ENCODE data around the gene LPIN1.
"Not testable (repeated sequence)": the region's sequence is repeated elsewhere in the genome, so short reads cannot be mapped to it uniquely, and the experiment has no call there.

LPIN1 gene

DNA sequence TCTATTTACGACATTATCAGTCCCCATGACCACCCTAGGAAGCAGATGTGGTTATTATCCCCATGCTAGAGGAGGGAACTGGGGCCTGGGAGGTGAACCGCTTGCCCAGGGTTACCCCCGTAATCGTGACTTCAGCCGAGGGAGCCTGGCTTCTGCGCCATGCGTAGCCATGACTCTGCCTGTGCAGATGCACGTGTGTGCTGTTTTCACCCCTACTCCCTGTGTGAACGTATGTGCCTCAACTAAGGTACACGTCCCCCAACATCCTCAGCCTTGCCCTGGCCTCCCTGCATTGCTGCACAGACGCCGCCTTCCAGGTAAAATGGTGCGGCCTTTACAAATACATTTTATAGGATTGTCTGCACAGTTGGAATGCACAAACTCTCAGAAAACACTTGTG, 40.2 kb downstream of the LPIN1 start:
- DNase-seq: no peak

DNA sequence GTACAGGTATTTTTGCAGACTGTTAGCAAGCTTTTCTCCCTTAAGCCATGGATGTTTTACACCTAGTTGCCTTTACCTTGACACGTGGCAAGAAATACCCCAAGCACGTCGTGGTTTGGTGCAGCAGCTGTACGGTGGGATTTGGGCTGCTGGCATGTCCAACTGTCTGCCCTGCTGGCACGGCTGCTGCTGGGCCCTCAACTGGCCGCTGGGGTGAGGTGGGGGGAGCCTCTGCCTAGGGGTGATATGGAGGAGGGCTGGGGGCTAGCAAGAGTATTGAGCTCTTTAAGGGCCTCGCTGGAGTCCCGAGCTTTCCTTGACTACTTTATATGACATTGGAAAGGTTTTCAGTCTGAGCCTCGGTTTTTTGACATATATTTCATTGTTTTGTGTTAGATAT, 41.6 kb downstream of the LPIN1 start:
- DNase-seq: no peak

DNA sequence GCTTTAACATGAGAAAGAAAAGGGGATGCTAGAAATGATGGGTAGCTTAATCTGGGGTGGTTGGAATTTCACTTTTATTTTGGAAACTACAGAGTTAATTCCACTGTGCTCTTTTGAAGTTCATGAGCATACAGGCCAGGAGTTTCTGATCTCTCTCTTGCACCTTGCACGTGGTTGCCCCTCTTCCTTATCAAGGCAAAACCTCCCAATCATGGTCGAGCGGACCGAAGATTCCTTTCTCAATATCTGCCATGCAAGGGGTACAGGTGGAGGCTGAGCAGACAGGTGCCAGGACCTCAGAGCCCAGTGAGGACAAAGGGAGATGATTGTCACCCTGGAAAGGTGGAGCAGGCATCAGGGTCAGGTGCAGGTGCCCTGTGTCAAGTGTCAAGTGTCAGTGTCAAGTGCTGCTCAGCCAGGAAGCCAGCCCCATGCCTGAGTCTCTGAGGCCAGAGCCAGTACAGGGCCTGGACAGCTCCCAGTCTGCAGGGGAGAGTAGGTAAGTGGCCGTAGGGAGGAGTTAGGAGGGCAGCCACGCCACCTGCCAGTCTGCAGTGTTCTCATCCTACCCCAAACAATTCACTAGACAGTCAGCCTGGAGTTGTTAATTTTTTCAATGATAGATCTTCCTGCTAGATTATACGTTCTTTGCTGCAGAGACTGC, 42.2 kb downstream of the LPIN1 start:
- DNase-seq: no peak

DNA sequence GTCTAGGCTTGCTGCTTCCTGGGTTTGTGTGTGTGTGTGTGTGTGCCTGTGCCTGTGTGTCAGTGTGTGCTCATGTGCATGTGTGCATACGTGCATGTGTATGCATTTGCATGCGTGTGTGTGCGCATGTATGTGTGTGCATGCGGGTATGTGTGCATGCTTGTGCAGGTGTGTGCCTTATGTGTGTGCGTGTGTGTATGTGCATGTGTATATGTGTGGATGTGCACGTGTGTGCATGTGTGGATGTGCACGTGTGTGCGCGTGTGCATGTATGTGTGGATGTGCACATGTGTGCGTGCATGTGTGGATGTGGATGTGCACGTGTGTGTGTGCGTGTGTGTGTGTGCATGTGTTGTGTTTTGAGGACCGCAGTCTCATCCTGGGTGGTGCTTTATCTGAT, 42.8 kb downstream of the LPIN1 start:
- DNase-seq: no peak

DNA sequence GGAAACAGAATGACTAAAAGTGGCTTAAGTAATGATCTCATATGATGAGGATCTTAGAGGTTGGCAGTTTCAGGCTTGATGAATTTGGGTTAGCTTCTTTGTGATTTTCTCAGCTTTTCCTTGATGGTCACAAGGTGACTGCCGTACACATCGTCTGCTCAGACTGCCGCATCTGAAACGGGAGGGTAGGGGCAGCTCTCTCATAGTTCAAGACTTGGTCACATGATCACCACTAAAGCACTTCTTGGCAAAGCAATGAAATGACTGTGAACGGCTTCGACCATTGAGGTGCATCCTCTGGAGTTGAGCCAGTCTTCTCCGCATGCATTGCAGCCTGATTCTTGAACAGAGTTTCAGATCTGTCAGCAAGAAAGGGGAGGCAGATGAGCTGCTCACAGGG, 43.8 kb downstream of the LPIN1 start:
- no peak for DNase-seq

DNA sequence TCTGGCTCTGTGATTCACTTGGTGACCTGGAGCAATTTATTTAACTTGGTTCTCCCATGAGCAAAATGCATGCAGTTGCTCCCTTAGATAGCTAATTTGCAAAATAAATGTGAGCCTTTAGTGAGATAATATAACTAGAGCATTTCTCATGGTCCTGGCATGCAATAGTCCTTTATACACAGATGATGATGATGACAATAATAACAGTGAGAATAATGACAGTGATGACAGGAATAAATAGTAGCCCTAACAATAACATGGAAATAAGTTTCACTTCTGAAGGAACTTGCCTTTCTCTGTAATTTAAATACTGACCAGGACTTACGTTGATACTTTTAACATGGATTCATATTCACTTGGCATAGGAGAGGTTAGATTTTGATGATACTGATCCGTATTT, 49.2 kb downstream of the LPIN1 start:
- no peak for DNase-seq

DNA sequence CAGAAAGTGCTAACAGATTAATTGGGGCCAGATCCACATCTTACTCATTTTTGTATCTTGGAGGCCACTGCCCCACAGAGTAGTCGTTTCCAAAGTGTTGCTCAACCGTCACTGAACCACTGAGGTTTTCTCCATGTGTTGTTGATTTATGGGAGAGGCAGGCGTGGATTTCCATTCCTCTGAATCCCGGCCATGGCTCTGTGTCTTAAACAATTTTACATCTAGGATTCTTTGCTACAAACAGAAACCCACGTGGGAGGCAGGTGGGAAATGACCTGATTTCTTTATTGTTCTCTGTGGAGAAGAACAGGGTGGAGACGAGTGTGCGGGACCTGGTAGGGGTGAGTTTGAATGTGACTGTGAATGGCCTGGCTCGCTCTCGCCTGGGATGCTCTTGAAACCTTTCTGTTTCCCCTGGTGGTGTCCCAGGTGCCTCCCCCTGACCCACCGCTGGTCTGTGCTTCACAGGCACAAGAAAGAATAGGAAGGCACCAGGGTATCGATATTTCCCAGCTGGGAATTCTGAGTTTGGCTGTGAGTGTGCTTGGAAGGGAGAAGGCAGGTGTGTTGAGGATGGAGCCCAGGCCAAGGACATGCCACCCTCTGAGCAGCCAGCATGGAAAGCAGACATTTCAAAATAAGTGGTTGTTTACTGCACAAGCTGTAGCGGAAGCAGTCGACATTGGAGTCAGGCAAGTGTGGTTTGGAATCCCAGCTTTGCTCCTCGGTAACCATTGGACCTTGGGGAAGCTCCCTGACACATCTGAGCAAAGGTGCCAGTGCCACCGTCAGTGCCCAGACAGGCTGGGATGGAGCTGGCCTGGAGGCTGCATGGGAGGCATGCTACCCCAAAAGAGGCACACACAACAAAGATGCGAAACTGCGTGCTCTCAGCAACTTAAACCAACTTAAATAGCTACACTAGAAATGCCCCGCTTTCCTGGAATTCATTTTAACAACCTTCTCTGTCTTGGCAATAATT, 50.0 kb downstream of the LPIN1 start:
- DNase-seq: no peak

DNA sequence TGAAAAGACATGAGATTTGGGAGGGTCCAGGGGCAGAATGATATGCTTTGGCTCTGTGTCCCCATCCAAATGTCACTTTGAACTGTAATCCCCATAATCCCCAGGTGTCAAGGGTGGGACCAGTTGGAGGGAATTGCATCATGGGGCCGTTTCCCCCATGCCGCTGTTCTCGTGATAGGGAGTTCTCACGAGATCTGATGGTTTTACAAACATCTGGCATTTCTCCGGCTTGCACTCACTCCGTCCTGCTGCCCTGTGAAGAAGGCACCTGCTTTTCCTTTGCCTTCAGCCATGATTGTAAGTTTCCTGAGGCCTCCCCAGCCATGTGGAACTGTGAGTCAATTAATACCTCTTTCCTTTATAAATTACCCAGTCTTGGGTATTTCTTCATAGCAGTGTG, 51.4 kb downstream of the LPIN1 start:
- no peak for DNase-seq

DNA sequence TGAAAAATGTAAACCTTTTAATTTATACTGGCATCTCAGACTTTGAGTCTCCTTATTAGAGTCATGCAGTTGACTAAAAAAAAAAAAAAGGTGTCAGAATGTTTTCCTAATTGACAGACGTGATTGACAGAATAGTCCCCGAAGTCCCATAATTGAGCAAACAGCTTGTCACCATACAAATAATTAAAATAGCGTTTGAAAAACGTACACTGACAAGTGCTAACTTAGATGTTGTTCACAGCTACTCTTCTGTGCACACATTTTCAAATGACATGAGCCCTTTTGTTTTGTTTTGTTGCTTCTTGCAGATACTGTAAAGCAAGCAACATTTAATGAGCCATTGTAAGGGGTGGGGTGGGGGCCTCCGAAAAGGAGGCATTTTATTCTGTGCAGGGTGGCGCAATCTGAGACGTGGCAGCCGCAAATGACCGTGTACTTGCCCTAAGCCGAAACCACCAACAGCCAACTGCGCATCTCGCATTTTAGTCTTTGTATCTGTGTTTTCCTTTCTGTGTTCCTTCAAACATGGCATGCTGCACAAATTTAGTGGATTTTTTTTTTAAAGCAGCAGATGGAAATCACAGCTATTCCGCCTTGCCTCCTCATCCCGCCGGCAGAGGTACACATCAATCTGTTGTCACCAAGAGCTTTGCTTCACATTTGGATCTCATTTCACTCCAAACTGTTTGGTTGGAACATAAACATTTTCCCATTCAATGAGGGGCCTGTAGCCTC, 52.4 kb downstream of the LPIN1 start:
- no peak for DNase-seq

DNA sequence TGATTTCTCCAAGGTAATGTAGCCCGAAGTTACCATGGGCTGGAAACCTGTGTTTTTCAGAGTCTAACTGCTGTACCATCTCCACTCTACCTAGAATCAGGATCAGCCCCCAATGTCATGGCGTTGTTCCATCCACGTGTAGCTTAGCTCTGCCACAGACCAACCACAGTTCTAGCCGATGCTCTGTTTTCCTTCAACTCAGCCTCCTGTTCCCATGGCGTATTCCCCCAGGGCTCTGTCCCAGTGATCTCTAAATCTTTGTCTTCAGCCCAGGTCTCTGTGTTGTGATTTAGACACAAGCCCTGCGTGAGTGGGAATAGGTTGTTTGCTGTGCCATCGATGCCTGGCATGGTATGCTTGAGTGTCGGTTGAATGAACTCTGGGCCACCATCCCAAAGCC, 53.4 kb downstream of the LPIN1 start:
- no peak for DNase-seq

DNA sequence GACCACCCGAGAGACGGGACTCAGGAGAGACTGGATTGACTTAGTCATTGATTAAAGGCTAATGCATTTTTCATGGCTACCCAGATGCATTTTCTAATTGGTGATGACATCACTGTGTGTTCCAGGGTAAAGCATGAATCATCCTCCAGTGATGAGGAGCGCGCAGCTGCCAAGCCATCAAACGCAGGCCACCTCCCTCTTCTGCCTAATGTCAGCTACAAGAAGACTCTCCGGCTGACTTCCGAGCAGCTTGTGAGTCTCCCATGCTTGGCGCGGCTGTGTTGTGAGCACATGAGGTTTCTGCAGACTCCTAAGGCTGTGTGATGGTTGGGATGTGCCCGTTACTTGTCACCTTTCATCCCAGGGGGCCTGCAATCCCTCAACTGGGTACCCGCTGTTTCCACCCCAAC, 56.4 kb downstream of the LPIN1 start:
- no peak for DNase-seq

DNA sequence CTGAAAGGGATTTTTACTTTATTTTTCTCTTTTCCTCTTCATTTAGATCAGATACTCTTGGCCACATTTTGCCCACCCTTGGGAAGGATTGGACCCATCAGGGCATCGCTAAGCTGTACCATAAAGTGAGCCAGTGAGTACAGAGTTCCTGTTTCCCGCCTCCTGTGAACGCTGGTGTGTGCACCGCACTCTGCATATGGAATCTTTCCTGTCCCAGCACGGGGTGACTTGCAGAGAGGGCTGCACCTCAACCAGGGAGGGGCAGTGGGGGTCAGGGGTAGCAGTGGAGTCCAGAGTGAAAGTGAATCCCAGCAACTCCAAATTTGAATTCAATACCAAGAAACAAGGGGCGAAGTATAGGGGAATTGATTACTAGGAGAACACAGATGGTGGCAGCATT, 58.6 kb downstream of the LPIN1 start:
- DNase-seq: no peak

DNA sequence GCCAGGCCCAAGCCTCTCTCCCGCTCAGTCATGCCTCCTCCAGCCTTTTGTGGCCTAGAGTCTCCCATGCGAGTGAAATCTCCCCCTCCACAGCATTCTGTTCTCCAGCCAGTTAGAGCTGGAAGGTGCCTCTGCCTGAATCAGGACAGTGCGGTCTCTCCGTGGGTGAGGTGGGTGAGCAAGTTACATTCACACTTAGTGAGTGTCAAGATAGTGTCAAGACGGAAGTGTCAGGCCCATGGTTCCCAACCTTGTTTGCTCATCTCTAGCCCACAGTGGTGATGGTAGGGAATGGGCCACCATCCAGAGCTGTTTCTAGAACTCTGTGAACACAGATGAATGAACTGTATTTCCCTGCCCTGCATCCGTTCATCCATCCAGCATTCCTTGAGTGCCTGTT, 59.5 kb downstream of the LPIN1 start:
- DNase-seq: no peak

DNA sequence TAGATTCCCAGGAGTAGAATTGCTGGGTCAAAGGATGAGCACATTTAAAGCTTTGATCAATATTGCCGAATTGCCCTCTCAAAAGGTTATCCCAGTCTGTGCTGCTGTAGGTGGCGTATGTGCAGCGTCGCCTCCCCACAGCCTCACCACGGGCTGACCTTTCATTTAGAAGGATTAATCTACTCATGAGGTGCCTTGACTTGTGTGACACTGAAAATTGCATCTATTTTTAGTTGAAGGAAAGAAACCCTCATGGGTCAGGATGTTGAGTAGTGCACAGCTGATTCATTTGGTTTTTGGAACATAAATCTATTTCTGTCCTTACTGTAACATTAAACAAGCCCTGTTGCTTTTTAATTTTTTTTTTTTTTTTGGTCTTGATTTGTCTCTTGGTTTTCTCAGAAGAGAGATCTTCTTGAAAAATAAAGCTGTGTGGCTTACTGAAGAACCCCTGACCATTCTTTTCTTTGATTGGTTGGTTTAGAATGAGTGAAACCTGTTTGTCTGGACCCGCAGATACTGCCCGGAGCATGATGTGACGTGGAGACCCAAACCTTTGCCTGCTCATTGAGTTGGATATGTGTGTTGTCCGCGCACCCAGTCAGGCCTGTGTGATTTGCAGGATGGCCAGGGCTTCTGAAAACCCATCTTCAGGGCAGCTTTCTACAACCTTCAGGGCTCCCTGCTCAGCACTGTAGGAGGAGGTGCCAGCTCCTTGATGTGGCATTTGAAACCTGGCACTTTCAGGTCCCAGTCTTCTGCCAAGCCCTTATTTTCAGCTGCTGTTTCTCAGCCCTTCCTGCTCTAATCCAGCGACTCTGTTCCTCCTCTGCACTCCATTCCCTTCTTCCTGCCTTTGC, 61.0 kb downstream of the LPIN1 start:
- DNase-seq: no peak

DNA sequence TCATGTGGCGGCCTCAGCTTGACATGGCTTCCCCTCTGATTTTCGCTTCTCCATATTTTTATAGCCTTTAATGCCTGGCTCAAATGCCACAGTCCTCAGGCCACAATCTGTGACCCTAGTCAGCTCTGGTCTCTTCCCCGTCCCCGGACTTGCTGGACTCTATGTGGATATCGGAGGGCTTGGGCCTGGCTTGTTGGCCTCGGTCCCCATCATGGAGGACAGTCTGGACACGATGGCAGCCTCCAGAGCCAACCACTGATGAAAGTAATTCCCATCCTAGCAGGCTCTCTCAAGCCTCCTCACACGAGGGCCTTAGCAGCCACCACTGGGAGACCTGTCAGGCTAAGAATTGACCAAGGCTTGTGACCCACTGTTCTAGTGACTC, 61.6 kb downstream of the LPIN1 start:
- no peak for DNase-seq

DNA sequence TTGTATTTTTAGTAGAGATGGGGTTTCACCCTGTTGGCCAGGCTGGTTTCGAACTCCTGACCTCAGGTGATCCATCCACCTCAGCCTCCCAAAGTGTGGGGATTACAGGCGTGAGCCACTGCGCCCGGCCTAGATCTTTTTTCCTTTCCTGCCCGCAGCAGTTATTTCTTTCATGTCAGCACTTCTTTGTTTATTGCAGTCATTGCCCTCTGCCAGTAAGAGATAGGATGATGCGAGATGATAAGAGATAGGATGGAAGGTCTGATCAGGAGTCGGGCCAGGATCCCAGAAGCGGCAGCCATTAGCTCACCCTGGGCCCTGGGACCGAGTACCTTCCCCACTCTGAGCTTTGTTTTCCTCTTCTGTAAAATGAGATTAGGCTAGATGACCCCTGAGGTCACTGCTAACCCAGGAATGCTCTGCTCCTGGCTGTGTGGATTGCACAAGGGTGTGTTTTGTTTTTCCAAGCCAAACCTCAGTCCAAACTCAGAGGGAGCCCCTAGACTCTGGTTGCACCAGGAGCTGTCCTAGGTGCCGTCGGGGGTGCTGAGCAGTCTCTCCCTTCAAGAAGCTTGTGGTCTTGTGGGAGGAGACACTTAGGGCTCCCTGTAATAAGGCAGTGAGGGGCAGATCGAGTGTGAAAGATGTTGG, 63.3 kb downstream of the LPIN1 start:
- no peak for DNase-seq

DNA sequence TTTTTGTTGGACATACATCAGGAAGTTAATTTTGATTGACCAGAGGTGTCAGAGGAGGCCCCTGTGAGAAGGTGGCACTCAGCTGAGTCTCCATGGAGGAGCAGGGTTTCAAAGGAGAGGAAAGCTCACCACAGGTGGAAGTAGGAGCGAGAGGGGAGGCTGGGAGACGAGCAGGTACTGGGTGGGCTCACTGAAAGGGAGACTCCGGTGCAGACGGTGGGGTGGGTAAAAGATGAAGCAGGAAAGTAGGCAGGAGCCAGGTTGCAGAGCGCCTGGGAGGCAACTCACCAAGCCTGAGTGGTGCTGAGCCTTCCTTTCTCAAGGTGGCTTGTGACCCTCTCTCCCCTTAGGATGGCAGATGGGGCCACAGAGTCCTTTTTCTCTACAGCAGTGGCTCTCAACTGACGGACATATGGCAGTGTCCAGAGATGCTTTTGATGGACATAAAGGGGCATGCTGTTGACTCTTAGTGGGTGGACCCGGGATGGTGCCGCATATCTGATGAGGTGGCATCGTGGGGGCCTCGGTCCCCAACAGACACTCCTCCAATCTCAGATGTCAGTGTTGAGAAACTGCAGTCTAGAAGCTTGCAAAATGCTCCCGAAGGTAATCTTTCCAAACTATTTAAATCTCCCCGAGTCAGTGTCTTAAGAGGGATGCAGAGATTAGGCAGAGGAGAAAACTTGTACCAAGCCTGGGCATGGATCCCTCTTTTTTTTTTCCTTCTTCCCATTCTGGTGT, 64.0 kb downstream of the LPIN1 start:
- no peak for DNase-seq

DNA sequence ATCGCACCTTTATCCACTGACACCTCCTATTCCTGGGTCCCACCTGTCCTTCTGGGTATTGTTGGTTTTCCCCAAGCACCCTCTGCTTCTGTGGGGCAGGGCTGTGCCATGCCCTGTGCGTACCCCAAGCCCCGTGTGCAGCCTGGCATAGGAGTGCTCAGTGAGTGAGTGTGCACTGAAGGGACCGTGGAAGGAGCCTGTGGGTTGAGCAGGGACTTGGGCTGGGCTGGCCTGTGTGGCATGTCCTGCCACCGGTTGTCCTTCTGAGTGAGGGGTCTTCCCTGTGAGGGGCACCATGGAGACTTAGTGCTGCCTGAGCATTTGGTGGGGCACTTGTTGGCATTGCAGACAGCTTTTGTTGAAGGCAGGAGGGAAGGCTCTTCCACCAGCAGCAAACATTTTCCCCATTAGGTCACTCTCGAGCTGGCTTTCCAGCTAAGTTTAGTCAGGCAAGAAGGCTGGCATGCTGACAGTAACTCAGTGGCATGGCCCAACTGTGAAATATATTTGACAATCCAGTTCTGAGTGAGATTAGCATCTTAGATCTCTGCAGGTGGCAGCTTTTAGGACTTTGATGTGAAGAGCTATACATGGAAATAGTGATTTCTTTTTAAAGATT, 64.7 kb downstream of the LPIN1 start:
- no peak for DNase-seq

DNA sequence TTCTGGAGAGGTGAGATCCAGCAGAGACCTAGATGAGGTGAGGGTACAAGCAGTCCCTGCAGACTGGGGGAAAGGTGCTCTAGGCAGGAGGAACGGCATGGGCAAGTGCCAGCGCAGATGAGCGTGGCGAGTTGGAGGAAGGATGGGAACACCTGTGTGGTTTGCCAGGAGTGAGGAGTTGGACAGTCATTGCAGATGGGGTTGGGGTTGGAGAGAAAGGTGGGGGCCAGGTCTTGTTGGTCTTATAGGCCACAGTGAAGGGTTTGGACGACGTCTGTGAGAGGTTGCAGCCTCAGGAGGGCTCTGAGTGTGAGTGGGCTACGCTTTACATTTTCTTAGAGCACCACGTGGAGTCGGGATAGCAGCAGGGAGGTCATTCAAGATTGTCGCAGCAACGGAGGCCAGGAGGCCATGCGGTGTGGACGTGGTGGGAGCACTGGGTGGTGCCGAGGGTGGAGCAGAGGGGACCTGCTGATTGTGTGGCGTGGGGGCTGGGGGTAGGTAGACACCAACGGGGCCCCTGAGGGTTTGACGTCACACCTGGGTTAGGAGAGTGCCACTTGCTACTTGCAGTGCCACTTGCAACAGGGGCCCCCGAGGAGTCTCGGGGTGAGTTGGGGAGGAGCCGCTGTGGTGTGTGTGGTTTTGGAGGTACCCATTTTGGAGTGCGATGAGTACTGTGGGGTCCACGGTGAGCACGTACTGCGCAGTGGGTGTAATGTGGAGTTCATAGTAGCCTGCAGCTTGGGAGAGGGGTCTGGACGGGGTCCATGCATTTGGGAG, 66.2 kb downstream of the LPIN1 start:
- no peak for DNase-seq

DNA sequence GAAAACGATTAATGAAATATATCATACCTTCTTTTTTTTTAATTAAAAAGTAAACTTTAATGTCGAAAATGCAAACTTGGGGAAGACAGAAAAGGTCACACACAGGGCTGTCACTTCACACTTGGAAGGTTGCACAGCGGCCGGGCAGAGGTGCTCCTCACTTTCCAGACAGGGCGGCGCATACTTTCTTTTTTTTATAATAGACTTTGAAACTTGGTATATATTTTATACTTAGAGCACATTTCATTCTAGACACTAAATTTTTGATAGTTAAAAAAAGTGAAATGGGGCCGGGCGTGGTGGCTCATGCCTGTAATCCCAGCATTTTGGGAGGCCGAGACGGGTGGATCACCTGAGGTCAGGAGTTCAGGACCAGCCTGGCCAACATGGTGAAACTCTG, 66.9 kb downstream of the LPIN1 start:
- not testable (repeated sequence) for DNase-seq
